HG02840 (cell line): ENCODE results near the gene RIPPLY2.
"Not testable (repeated sequence)": the region's sequence is repeated elsewhere in the genome, so short reads cannot be mapped to it uniquely, and the experiment has no call there.

Experiments
- ATAC-seq: cut with Tn5 transposase; IDR thresholded peaks from one replicate; pipeline ENCODE4 v1.9.1; 2021; ENCODE audit warnings: mild to moderate bottlenecking, moderate library complexity, moderate number of reproducible peaks; ENCODE audit not compliant: unreplicated experiment, low FRiP score

RIPPLY2 gene

DNA sequence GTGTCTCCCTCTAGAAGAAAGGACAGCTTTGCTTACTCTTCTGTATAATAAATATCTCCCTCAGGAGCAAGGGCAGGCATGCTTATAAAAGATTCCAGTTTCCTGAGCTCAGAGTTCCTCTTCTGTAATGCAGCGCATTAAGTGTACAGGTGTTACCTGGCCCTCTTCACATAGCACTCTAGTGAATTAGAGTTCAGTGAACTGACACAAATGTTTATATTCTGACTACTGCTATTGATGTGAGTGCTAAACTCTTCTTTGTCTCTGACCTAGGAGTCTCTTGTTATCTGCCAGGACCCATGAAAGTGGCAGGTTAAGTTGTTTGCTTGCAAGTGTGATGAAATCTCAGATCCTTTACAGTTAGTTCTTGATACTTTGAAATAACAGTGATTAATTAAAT is 39.9 kb downstream of the RIPPLY2 start:
- ATAC-seq, result no peak

- ATAC-seq, result not testable (repeated sequence)
These were observed 43.9 kb downstream of the RIPPLY2 start for GRCh38 chr6:83897094-83897493.

DNA sequence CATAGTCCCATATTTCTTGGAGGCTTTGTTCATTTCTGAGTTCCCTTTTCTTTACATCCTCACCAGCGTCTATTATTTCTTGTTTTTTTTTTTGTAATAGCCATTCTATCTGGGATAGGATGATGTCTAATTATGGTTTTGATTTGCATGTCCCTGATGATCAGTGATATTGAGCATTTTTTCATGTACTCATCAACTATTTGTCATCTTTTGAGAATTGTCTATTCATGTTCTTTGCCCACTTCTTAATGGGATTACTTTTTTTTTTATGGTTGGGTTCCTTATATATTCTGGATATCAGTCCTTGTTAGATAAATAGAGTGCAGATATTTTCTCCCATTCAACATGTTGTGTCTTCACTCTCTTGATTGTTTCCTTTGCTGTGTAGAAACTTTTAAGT is 48.5 kb downstream of the RIPPLY2 start:
- ATAC-seq, result no peak

- ATAC-seq, result no peak
These were observed 51.2 kb downstream of the RIPPLY2 start for GRCh38 chr6:83904395-83904794.

- no peak for ATAC-seq
These were observed 52.5 kb downstream of the RIPPLY2 start for GRCh38 chr6:83905648-83906047.
